ENCODE measurements around the gene CYLD.

Gene CYLD

GRCh38 chr16:50846511-50846910, 104.6 kb downstream of the CYLD start:
- no peak for DNase-seq (ENCODE audit: low spot score)

- DNase-seq (ENCODE audit: low spot score), result no peak
Observed at GRCh38 chr16:50847166-50847565, 105.3 kb downstream of the CYLD start.

GRCh38 chr16:50848755-50849514, 107.0 kb downstream of the CYLD start:
- DNase-seq (ENCODE audit: low spot score), result no peak
